ENCODE data around the gene CIB1.
"Not testable (repeated sequence)": the region's sequence is repeated elsewhere in the genome, so short reads cannot be mapped to it uniquely, and the experiment has no call there.

Gene CIB1

GRCh38 chr15:90190606-90191343 lies 43.0 kb downstream of the CIB1 start:
- DNase-seq: no peak

- DNase-seq: no peak
Observed at GRCh38 chr15:90189781-90190467, 43.8 kb downstream of the CIB1 start.

- no peak for DNase-seq
Observed at GRCh38 chr15:90188914-90189748, 44.6 kb downstream of the CIB1 start.

- DNase-seq: not testable (repeated sequence)
Observed at GRCh38 chr15:90188065-90188464, 45.7 kb downstream of the CIB1 start.

GRCh38 chr15:90187257-90187868 lies 46.4 kb downstream of the CIB1 start:
- DNase-seq: no peak

GRCh38 chr15:90184786-90185704 lies 48.7 kb downstream of the CIB1 start:
- DNase-seq: peak; percentile 38

GRCh38 chr15:90184119-90184785 lies 49.5 kb downstream of the CIB1 start:
- DNase-seq: no peak

GRCh38 chr15:90181776-90182175 lies 52.0 kb downstream of the CIB1 start:
- DNase-seq: no peak

All from DMS79 (cell line).